Stimulated activated CD8-positive, alpha-beta memory T cell treated with anti-CD3 and anti-CD28 coated beads, Interleukin-4, amount 100 ng/mL, for 1 hour (primary cell): ENCODE measurements around the gene ENOX1.
"Not testable (repeated sequence)": the region's sequence is repeated elsewhere in the genome, so short reads cannot be mapped to it uniquely, and the experiment has no call there.

Experiments
- DNase-seq, 2 donors: peaks; one replicate each; pipeline ENCODE4 v3.0.0-alpha.2; 2020; ENCODE audit warnings: low read depth in 2 of 2, low spot score in 1 of 2

ENOX1 gene

GRCh38 chr13:43168434-43168833, 618.3 kb downstream of the ENOX1 start:
- not testable (repeated sequence) for DNase-seq

GRCh38 chr13:43167731-43168130, 619.0 kb downstream of the ENOX1 start:
- DNase-seq: no peak

GRCh38 chr13:43166644-43167457, 619.9 kb downstream of the ENOX1 start:
- DNase-seq: no peak
